GM19438 (cell line): ENCODE measurements around the gene DHRS11.
"Not testable (repeated sequence)": the region's sequence is repeated elsewhere in the genome, so short reads cannot be mapped to it uniquely, and the experiment has no call there.

Experiments used
- ATAC-seq: cut with Tn5 transposase; IDR thresholded peaks from one replicate; pipeline ENCODE4 v1.9.1; 2021; ENCODE audit warnings: low read depth; ENCODE audit not compliant: unreplicated experiment

Gene DHRS11

GRCh38 chr17:36592716-36593321 is 1.1 kb downstream of the DHRS11 start:
- ATAC-seq: no peak

DNA sequence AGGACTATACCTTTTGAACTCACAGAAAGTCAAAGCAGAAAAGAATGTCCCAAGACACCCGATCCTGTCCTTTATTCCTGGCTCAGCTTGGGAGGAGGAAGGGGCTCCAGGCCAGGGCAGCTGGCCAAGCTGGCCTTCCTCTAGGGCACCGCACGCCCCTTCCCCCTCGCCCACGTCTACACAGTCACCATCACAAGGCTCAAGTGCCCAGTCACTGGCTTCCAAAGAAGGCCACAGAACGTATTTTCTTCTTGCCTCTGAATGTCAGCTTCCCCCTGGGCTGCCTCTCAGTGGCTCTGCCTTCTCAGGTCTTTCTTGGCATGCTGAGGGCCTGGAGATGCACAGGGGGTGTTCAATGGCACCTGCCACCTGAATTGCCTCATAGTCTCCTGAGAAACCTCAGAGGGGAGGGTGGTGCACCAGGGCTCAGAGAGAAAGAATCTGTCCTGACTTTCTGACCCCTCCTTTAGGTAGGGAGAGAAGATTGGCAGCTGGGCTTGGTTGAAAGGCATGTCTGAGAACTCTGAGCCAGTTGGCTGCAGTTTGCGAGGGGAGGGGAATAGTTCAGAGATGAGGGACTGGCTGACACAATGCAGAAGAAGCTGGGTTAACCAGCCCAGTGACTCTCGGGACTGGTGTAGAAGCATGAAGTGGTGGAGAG is 2.1 kb downstream of the DHRS11 start:
- no peak for ATAC-seq

- ATAC-seq: no peak
Measured at GRCh38 chr17:36594626-36595401, 3.1 kb downstream of the DHRS11 start.

GRCh38 chr17:36597226-36597625 is 5.5 kb downstream of the DHRS11 start:
- ATAC-seq: no peak

DNA sequence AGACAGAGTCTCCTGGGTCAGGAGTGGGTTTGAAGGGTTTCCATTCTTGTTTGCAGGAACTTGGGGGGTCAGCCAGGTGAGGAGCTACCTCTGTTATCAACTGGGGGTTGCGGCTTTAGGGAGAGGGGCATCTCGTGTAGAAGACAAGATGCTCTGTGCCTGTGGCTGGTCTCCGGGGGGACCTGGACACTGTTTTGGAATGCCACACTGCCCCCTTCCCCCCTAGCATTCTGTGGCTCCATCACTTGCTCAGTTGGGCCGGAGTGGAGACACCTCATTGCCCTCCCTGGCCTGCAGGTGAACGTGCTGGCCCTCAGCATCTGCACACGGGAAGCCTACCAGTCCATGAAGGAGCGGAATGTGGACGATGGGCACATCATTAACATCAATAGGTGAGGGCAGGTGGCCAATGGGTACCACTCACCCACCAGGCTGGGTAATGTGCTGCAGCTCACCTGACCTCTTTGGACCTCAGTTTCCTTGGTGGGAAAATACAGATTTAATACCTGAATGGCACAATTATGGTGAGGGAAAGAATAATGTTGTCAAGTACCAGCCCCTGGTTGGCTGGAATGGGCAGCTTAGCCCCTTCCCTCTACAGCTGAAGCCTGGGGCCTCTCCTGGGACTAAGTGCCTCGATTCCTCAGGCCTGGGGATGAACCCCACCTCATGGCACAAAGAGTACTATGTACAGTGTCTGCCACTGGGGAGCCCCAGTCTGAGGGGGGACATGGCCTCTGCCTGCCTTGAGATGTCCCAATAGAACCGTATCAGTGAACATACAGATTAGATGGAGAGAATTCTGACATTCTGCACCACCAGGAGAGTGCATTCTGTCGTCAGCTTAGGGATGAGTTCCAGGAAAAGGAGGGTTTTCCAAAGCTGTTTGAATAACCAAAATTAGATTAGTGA is 6.4 kb downstream of the DHRS11 start:
- ATAC-seq: no peak

DNA sequence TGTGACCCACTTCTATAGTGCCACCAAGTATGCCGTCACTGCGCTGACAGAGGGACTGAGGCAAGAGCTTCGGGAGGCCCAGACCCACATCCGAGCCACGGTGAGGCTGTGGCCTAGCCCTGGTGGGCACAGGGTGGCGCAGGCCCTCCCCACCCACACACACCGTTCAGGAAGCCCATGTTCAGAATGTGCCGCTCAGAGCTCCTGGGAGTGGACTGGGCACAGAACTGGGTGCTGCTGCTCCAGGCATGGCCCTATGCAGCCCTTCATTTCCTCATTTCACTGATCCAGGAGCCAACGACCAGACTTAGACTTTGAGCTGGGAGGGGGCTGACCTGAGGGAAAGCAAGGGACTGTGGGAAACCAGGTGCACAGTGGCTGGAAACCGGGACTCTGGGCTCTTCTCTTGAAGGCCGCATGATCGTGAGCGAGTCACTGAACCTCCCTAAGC is 7.3 kb downstream of the DHRS11 start:
- ATAC-seq: no peak

- ATAC-seq: no peak
Measured at GRCh38 chr17:36599546-36600250, 8.0 kb downstream of the DHRS11 start.

- no peak for ATAC-seq
Measured at GRCh38 chr17:36600465-36600864, 8.8 kb downstream of the DHRS11 start.

DNA sequence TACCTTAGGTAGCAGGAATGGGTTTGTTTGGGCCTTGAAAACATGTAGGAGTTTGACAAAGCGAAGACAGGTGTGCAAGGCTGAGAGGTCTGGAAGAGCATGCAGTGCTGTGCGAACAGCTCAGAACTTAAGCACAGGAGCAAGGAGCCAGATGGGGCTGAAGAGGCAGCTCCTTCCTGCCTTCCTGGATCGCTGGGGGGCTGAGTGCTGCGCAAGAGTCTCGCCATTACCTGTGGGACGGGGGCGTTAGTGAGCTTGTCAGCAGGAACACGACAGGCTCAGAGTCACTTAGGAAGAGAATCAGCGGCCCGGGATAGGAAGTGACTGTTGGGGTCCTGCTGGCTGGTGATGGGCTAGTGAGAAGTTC is 9.2 kb downstream of the DHRS11 start:
- no peak for ATAC-seq

DNA sequence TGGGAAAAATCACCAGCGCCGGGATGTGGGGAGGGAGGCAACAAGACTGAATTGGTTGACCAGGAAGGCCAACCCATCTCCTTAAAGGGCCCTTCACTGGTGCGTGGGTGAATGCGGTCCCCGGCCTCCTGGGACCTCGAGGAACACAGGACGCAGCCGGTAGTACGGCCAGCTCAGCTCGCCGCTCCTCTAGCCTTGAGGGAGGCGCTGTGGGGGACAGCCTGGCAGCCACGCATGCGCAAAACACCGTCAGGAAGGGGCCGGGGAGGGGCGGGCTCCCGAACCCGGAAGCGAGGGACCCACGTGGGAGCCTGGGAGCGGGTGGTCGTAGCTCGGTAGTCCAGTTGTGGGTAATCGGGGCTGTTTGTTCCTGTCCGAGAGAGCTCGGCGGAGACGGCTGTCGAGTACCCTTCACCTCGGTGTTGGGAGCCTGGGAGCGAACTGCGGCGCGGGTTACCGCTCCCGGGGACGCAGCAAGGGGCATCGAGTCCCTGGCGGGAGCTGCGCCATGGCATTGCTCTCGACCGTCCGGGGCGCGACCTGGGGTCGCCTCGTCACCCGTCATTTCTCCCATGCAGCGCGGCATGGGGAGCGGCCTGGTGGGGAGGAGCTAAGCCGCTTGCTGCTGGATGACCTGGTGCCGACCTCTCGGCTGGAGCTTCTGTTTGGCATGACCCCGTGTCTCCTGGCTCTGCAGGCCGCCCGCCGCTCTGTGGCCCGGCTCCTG is 9.8 kb downstream of the DHRS11 start, which contains the start of gene MRM1:
Gene MRM1, plus strand, starts transcription at position 281 of the 727 bp plus-strand sequence. Its CDS starts 228 bp downstream, at position 509.
- peak; percentile 84 for ATAC-seq

DNA sequence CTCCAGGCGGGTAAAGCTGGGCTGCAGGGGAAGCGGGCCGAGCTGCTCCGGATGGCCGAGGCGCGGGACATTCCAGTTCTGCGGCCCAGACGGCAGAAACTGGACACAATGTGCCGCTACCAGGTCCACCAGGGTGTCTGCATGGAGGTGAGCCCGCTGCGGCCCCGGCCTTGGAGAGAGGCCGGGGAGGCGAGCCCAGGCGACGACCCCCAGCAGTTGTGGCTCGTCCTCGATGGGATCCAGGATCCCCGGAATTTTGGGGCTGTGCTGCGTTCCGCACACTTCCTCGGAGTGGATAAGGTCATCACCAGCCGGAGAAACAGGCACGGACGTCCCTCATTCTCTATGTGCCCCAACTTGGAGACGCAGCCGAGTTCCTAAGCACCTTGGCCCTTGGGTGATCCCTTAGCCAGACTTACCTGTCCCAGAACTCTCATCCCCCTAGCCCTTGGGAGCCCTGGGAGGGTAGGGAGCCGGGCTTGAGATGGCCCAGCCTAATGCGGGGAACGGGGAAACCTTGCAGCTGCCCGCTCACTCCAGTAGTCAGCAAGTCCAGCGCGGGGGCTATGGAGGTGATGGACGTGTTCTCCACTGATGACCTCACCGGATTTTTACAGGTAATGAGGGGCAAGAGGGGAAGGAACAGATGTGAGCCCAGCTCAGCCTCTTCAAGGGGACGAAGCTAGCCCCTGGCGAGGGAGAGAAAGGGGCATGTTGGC is 10.5 kb downstream of the DHRS11 start:
- peak; percentile 5 for ATAC-seq

- ATAC-seq: no peak
Measured at GRCh38 chr17:36602924-36603384, 11.3 kb downstream of the DHRS11 start.

DNA sequence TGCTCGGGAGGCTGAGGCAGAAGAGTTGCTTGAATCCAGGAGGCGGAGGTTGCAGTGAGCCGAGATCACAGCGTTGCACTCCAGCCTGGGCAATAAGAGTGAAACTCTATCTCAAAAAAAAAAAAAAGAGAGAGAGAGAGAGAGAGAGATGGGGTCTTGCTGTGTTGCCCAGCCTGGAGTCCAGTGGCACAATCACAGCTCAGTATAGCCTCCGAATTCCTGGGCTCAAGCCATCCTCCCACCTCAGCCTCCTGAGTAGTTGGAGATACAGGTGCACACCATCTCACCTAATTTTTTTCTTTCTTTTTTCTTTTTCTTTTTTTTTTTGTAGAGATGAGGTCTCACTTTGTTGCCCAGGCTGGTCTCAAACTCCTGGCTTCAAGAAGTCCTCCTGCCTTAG is 13.3 kb downstream of the DHRS11 start:
- ATAC-seq: not testable (repeated sequence)

DNA sequence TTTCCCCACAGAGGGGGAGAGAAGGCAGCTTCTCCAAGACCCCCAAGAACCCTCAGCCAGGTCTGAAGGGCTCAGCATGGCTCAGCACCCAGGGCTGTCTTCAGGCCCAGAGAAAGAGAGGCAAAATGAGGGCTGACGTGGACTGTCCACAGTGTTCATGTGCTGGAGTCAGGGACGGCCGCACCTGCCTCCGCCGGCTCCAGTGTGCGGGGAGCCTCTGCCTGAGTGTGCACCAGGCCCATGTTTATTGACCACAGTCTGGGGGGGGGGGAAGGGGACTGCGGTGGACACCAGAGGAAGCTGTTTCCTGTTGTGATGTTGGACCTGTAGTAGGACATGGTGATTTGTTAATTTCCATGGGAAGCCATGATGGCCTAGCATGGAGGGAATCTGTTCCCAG is 16.6 kb downstream of the DHRS11 start:
- no peak for ATAC-seq

GRCh38 chr17:36608794-36609497 is 17.3 kb downstream of the DHRS11 start:
- no peak for ATAC-seq

- no peak for ATAC-seq
Measured at GRCh38 chr17:36609498-36609862, 17.8 kb downstream of the DHRS11 start.

DNA sequence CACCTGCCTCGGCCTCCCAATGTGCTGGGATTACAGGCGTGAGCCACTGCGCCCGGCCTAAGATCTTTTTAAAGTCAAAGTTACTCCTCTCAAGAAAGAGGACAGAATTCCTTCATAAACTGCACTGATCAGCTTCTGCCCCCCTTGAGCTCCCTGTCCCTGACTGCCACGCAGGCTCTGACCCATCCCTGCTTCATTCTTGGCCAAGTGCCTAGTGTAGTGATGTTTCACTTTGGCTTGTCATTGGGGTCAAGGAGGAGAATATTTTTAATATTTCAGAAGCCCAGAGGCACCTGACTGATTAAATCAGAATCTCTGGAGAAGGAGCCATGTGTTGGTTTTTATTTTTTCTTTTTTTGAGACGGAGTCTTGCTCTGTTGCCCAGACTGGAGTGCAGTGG is 18.8 kb downstream of the DHRS11 start:
- no peak for ATAC-seq
